Loucy (cell line): ENCODE data around the gene ZMYND8.

Experiments used
- H2AFZ ChIP-seq: fragments of 200-600 bp; sonication (generic); 2 replicates; pipeline ENCODE4 v1.6.0; 2016; ENCODE audit warnings: antibody characterized with exemption, mild to moderate bottlenecking, low read length, moderate library complexity
- H3F3A ChIP-seq: fragments of 200-600 bp; 2 replicates; pipeline ENCODE4 v1.6.0; 2016; ENCODE audit warnings: antibody characterized with exemption, low read depth, mild to moderate bottlenecking
- H3K27me3 ChIP-seq: fragments of 200-600 bp; sonication (generic); 2 replicates; pipeline ENCODE4 v1.6.1; 2014; ENCODE audit warnings: low read length, mild to moderate bottlenecking; ENCODE audit not compliant: insufficient read depth, poor library complexity, severe bottlenecking
- H3K36me3 ChIP-seq: fragments of 200-600 bp; sonication (generic); 2 replicates; pipeline ENCODE4 v1.6.1; 2016; ENCODE audit warnings: low read length; ENCODE audit not compliant: insufficient read depth
- H3K4me1 ChIP-seq: fragments of 200-600 bp; sonication (generic); 2 replicates; pipeline ENCODE4 v1.5.1; 2014; ENCODE audit warnings: low read length, mild to moderate bottlenecking; ENCODE audit not compliant: insufficient read depth, poor library complexity, severe bottlenecking
- H3K4me2 ChIP-seq: fragments of 200-600 bp; sonication (generic); 2 replicates; pipeline ENCODE4 v1.6.0; 2014; ENCODE audit warnings: antibody characterized with exemption, low read length, low read depth, mild to moderate bottlenecking; ENCODE audit not compliant: poor library complexity, severe bottlenecking
- H3K4me3 ChIP-seq: fragments of 200-600 bp; sonication (generic); 2 replicates; pipeline ENCODE4 v1.5.1; 2014; ENCODE audit warnings: low read length, mild to moderate bottlenecking, mixed read lengths; ENCODE audit not compliant: poor library complexity, severe bottlenecking
- H3K79me2 ChIP-seq: fragments of 200-600 bp; sonication (generic); 2 replicates; pipeline ENCODE4 v1.6.1; 2014; ENCODE audit warnings: low read length; ENCODE audit not compliant: insufficient read depth
- H3K9ac ChIP-seq: fragments of 200-600 bp; sonication (generic); 2 replicates; pipeline ENCODE4 v1.6.0; 2014; ENCODE audit warnings: mild to moderate bottlenecking, low read depth, low read length, moderate library complexity; ENCODE audit not compliant: poor library complexity, severe bottlenecking
- H3K9me2 ChIP-seq: fragments of 200-600 bp; sonication (generic); replicated peaks from 2 replicates; pipeline ENCODE4 v1.6.1; 2016; ENCODE audit warnings: low read depth, low read length, mixed read lengths
- H3K9me3 ChIP-seq: fragments of 200-600 bp; sonication (generic); 2 replicates; pipeline ENCODE4 v1.6.1; 2014; ENCODE audit warnings: mild to moderate bottlenecking, antibody characterized with exemption, low read length, low read depth; ENCODE audit not compliant: insufficient read depth
- H4K20me1 ChIP-seq: fragments of 200-600 bp; sonication (generic); 2 replicates; pipeline ENCODE4 v1.6.0; 2014; ENCODE audit warnings: antibody characterized with exemption, low read length, mild to moderate bottlenecking; ENCODE audit not compliant: insufficient read depth, poor library complexity, severe bottlenecking
- CTCF ChIP-seq: fragments of 200-600 bp; sonication (generic); conservative IDR thresholded peaks from 2 replicates; pipeline ENCODE4 v1.5.1; 2014; ENCODE audit warnings: mild to moderate bottlenecking, antibody characterized with exemption, low read length
- EZH2phosphoT487 ChIP-seq: fragments of 200-600 bp; IDR thresholded peaks from 2 replicates; pipeline ENCODE4 v1.6.1; 2018; ENCODE audit warnings: antibody characterized with exemption, mild to moderate bottlenecking, moderate library complexity, borderline replicate concordance

ZMYND8 gene

GRCh38 chr20:47228654-47229053, 127.8 kb downstream of the ZMYND8 start:
- no peaks in the 10 kb centered on the region for H3K4me1 ChIP-seq
- no peak for TF ChIP-seq CTCF
- no peak for TF ChIP-seq EZH2phosphoT487
- no peaks in the 10 kb centered on the region for H3F3A ChIP-seq
- H3K9ac ChIP-seq: no peak overlapping the region
- H3K4me3 ChIP-seq: no peak overlapping the region
- peaks cover 95% of the 10 kb centered on the region for H3K36me3 ChIP-seq
- no peak overlapping the region for H3K4me2 ChIP-seq
- peaks cover 6% of the 10 kb centered on the region for H4K20me1 ChIP-seq
- no peaks in the 10 kb centered on the region for H3K27me3 ChIP-seq
- no peak overlapping the region for H2AFZ ChIP-seq
- no peaks in the 10 kb centered on the region for H3K9me3 ChIP-seq
- no peaks in the 10 kb centered on the region for H3K9me2 ChIP-seq
- no peaks in the 10 kb centered on the region for H3K79me2 ChIP-seq

GRCh38 chr20:47227576-47227975, 128.9 kb downstream of the ZMYND8 start:
- H3K9me3 ChIP-seq: no peaks in the 10 kb centered on the region
- no peak overlapping the region for H3K9ac ChIP-seq
- H3K4me2 ChIP-seq: no peak overlapping the region
- no peaks in the 10 kb centered on the region for H3K4me1 ChIP-seq
- no peaks in the 10 kb centered on the region for H3K27me3 ChIP-seq
- no peak overlapping the region for H3K4me3 ChIP-seq
- TF ChIP-seq EZH2phosphoT487 (no peak), CTCF (no peak)
- no peak overlapping the region for H2AFZ ChIP-seq
- peaks cover 6% of the 10 kb centered on the region for H4K20me1 ChIP-seq
- H3K79me2 ChIP-seq: no peaks in the 10 kb centered on the region
- no peaks in the 10 kb centered on the region for H3F3A ChIP-seq
- H3K9me2 ChIP-seq: no peaks in the 10 kb centered on the region
- H3K36me3 ChIP-seq: peaks cover 93% of the 10 kb centered on the region

- H3K9ac ChIP-seq: no peak overlapping the region
- no peaks in the 10 kb centered on the region for H3K4me1 ChIP-seq
- no peak for TF ChIP-seq EZH2phosphoT487
- no peaks in the 10 kb centered on the region for H3K27me3 ChIP-seq
- H3K4me2 ChIP-seq: no peak overlapping the region
- no peak overlapping the region for H3K4me3 ChIP-seq
- H2AFZ ChIP-seq: no peak overlapping the region
- H3F3A ChIP-seq: no peaks in the 10 kb centered on the region
- no peaks in the 10 kb centered on the region for H3K79me2 ChIP-seq
- H3K9me2 ChIP-seq: no peaks in the 10 kb centered on the region
- H3K9me3 ChIP-seq: no peaks in the 10 kb centered on the region
- H3K36me3 ChIP-seq: peaks cover 95% of the 10 kb centered on the region
- peaks cover 6% of the 10 kb centered on the region for H4K20me1 ChIP-seq
Observed at GRCh38 chr20:47227119-47227518, 129.4 kb downstream of the ZMYND8 start.

- Histone ChIP-seq H4K20me1 (no peaks in the 10 kb centered on the region), H3K4me3 (no peak overlapping the region), H3K79me2 (no peaks in the 10 kb centered on the region), H3F3A (no peaks in the 10 kb centered on the region), H3K9ac (no peak overlapping the region), H3K9me2 (no peaks in the 10 kb centered on the region), H3K9me3 (no peaks in the 10 kb centered on the region), H3K4me1 (peaks cover 3% of the 10 kb centered on the region), H3K27me3 (no peaks in the 10 kb centered on the region), H3K36me3 (peaks cover 94% of the 10 kb centered on the region), H2AFZ (no peak overlapping the region), H3K4me2 (no peak overlapping the region)
- no peak for TF ChIP-seq EZH2phosphoT487
- no peak for TF ChIP-seq CTCF
Observed at GRCh38 chr20:47225458-47225857, 131.0 kb downstream of the ZMYND8 start.
